MV-4-11 (cell line): ENCODE results near the gene LCP2.

Experiments
- DNase-seq: peaks from one replicate; lab custom pipeline; 2025; lab: John Stamatoyannopoulos, UW

LCP2 gene

GRCh38 chr5:170297589-170298462, at the start of gene LCP2:
Gene LCP2, minus strand, starts transcription at chr5:170297777. Its CDS starts 166 bp downstream, at chr5:170297611.
- DNase-seq = peak; percentile 85

DNA sequence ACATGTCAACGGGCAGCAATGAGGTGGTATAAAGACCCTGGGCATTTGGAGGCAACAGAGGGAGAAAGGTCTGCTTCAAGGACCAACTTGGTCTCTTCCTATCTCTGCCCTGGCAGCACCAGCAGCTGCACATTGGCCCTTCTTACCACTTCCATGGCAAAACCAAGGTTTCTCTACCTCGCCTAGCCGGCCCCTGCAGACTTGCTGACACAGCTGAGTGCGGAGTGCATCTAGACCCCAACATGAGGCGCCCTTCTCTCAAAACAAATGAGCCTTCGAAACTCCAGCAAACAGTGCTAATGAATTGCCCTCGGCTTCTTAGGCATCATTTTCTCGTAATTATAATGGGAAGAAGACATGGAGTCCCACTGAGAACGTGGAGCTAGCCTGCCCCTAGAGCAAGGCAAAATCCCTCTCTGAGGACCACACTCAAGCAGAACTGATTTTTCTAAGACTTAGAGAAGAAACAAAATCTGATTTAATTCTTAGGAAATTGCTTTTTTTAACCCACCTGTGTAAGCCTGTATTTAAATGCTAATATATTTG, 49.5 kb upstream of the LCP2 start:
- no peak for DNase-seq

DNA sequence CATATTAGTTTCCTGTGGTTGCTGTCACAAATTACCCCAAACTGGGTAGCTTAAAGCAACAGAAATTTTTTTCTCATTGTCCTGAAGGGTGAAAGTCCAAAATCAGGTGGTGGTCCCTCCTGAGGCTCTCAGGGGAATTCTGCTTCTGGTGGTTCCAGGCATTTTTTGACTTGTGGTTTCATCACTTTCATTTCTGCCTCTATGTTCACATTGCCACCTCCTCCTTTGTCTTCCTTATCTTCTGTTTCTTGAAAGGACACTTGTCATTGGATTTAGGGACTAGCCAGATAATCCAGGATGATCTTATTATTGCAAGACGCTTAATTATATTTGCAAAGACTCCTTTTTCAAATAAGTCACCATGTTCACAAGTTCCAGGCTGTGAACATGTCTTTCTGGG, 48.4 kb upstream of the LCP2 start:
- DNase-seq = peak; percentile 3

DNA sequence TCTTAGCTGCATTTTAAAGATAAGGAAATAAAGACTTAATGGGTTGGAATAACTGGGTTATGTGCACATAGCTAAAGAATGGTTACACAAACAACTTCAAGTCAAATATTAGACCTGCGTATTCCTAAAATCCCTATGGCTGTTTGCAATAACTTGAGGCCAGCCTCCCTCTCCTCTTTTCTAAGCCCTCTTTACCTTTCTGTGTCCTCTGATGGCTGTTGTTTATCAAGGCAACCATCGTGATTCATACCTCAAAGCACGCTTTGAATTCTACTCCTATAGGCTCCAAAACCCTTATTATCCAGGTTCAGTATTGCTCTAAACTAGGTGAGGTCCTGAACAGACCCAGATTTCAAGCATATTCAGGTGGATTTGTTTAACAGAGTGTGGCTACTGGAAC, 45.6 kb upstream of the LCP2 start:
- no peak for DNase-seq

GRCh38 chr5:170342153-170342725, 44.7 kb upstream of the LCP2 start:
- DNase-seq = peak; percentile 17

GRCh38 chr5:170341545-170341944, 44.0 kb upstream of the LCP2 start:
- DNase-seq = no peak

- no peak for DNase-seq
Observed at GRCh38 chr5:170339780-170340167, 42.2 kb upstream of the LCP2 start.

DNA sequence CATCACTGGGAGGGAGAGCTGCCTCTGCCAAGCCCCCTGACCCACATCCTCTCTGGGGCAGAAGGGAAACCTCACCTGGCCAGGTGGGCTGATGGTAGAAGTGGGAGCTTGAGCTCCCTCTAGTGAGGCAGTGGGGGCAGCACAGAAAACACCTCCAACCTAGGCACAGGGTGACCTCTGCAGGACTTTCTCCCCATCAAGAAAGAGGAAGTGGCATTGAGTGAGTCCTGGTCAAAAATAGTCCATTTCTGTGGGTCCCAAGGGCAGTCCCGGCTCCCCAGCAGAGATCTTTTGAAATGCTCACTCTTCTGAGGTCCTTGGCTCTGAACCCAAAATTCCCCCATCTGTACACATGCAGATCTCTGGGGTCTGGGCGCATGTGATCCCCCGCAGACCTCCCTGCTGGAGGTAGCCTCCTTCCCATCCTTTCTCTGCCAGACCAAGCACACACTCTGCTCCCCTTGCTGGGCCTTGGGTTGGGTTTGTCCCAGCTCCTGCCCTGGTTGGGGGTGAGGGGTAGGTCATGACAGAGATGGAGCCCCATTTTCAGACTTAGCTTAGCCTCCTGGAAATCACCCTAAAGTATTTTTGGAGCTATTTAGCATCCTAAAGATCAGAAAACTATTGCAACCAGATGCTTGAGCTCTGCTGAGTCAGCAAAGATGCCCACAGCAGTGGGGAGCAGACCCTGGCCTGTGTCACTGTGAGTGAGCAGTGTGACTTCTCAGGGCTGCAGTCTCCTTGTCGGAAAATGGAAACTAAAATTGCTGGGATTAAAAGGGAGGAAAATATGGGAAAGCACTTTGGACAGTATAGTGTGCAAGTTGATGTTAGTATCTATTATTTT, 41.6 kb upstream of the LCP2 start:
- peak; percentile 73 for DNase-seq

- DNase-seq = no peak
Observed at GRCh38 chr5:170338291-170338690, 40.7 kb upstream of the LCP2 start.

GRCh38 chr5:170337045-170337733, 39.6 kb upstream of the LCP2 start:
- DNase-seq = no peak

- DNase-seq = no peak
Observed at GRCh38 chr5:170336065-170336464, 38.5 kb upstream of the LCP2 start.

DNA sequence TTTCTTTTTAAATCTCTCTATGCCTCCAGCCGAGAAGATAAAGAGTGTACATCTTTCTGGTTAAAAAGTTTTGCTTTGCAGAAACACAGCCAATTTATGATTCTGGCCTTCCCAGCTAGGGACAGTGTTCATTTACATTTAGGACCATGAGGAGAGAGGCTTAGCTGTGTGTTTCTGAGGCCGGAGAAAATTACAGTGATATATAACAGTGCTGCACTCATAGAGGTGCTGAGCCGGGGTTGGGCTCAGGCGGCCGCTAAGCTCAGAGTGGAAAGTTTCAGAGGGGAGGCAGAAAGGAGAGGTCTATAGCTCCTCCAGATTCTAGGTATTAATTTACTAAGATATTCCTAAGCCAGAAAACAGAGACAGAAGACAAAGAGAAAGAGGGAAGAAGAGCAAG, 37.0 kb upstream of the LCP2 start:
- DNase-seq = no peak

GRCh38 chr5:170333161-170333910, 35.8 kb upstream of the LCP2 start:
- DNase-seq = peak; percentile 92

DNA sequence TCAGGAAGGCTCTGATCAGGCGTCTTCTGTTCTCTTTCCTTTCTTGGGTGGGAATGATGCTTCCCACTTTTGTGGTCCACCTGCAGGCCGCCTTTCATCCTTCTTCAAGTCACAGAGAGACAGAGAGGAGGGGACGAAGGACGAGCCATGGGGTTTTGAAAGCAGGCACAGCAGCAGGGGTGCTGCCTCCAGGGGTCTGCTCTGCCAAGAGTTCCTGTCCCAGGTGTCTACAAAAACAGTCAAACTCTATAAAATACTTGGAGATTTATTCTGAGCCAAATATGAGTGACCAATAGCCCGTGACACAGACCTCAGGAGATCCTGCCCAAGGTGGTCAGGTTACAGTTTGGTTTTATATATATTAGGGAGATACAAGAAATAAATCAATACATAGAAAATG, 34.5 kb upstream of the LCP2 start:
- DNase-seq = no peak

- DNase-seq = no peak
Observed at GRCh38 chr5:170330568-170331054, 33.0 kb upstream of the LCP2 start.

DNA sequence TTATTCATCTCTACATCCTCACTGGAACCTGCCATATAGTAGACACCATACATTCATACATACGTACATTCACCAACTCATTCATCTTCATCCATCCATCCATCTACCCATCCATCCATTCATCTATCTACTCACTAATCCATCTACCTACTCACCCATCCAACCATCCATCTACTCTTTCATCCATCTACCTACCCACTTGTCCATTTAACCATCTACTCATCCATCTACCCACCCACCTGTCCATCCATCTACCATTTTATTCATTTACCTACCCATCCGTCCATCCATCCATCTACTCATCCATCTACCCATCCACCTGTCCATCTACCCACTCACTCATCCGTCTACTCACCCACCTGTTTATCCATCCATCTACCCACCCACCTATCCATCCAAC, 31.9 kb upstream of the LCP2 start:
- DNase-seq = no peak

GRCh38 chr5:170327829-170328228, 30.3 kb upstream of the LCP2 start:
- no peak for DNase-seq

GRCh38 chr5:170327168-170327567, 29.6 kb upstream of the LCP2 start:
- DNase-seq = no peak

- no peak for DNase-seq
Observed at GRCh38 chr5:170319301-170319700, 21.7 kb upstream of the LCP2 start.

GRCh38 chr5:170317499-170317898, 19.9 kb upstream of the LCP2 start:
- DNase-seq = no peak

- no peak for DNase-seq
Observed at GRCh38 chr5:170316937-170317336, 19.4 kb upstream of the LCP2 start.
